SU-DHL-6 (cell line): Measurements from ENCODE around the gene HMG20A.

Experiments used
- CTCF ChIP-seq: fragments of 200-600 bp; sonication (generic); IDR thresholded peaks from one replicate; pipeline ENCODE4 v1.5.1; 2017; ENCODE audit warnings: antibody characterized with exemption, mild to moderate bottlenecking, low read length, moderate library complexity; ENCODE audit not compliant: insufficient read depth, poor library complexity, severe bottlenecking
- EZH2phosphoT487 ChIP-seq: fragments of 200-600 bp; sonication (generic), shearing (Covaris generic); conservative IDR thresholded peaks from 2 replicates; pipeline ENCODE4 v1.6.1; 2018; ENCODE audit warnings: mild to moderate bottlenecking, antibody characterized with exemption, low read length, moderate library complexity, mixed read lengths

DNA sequence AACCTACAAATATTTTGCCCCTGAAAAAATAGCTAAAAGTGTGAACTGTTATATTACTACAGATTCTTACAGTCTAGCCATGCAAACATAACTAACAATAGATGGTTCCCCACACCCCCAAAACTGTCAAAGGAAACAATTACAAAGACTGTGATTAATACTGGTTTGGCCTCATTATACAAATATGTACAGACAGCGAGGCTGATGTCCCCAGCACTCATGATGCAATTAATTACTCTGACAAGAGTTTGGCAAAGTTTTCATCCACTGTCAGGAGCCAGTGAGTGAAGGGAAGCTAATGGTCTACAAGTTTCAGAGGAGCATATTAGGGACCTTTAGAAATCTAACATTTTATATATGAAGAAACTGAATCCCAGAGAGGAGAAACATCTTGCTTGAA, 61.0 kb downstream of the HMG20A start:
- no peak for TF ChIP-seq CTCF
- no peak for TF ChIP-seq EZH2phosphoT487
